ENCODE measurements around the gene DENND2A. TPM values are rescaled to one million over a fixed set of nuclear protein-coding genes. Genes with fewer than 3 reads are reported as not detected.

Gene DENND2A
- total and polyA plus RNA-seq, 10 donors, result 1.9 to 35.3 (median 14.9) TPM

DNA sequence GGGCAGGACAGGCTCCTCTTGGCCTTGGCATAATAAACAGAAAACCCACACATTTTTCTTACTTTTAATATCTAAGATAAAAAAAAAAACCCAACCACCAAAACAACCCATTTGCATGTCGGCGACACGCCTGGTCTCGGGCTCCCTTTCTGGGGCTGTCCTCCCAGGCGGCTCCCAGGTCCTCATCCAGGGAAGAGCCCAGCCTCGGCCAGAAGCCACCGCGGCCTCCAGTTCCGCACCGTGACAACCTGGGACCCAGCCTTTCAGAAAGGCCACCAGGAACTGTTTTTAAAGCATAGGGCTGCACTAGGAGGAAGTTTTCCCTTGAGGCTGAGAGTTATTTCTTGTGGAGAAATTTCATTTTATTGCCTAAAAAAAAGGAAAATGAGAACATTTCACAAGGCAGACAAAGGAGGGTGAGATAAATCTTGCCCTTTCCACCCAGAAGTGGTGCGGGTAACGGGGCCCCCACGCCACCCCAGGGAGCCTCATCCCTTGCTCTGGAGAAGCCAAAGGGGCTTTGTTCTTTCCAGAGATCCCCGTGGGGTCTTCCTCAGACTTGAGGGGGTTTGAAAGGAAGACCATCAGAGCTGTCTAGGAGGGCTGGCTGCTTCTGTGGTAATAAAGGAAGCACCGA is 122.1 kb downstream of the DENND2A start:
- intact Hi-C loops (cut with DNase I; ENCODE audit: low total_unique reads), result loop anchor here (2.0 kb wide), 1 partner anchor 134 kb away; no protein-coding TSS in a partner anchor
- Histone ChIP-seq H3K4me3 (no peak overlapping the region), H3K9me3 (no peaks in the 10 kb centered on the region), H3K36me3 (peaks cover 0 to 13% (median 0%) of the 10 kb centered on the region in 6 donors), H3K4me1 (peaks cover 0 to 18% (median 9%) of the 10 kb centered on the region in 6 donors), H3K27ac (peak overlapping the region in 6 of 8 donors; percentile 20 to 74 (median 54)), H3K27me3 (replicated peaks in 1 of 7) (peaks cover 0 to 10% (median 0%) of the 10 kb centered on the region in 7 donors)
- 83 to 88% (median 85%) methylated on average over 15 of the region's 15 CpGs for WGBS, 5 donors
- TF ChIP-seq POLR2A (IDR thresholded peaks at IDR 0.05) (no peak), POLR2AphosphoS5 (IDR thresholded peaks at IDR 0.05) (no peak)
- TF ChIP-seq, protein P1, sequence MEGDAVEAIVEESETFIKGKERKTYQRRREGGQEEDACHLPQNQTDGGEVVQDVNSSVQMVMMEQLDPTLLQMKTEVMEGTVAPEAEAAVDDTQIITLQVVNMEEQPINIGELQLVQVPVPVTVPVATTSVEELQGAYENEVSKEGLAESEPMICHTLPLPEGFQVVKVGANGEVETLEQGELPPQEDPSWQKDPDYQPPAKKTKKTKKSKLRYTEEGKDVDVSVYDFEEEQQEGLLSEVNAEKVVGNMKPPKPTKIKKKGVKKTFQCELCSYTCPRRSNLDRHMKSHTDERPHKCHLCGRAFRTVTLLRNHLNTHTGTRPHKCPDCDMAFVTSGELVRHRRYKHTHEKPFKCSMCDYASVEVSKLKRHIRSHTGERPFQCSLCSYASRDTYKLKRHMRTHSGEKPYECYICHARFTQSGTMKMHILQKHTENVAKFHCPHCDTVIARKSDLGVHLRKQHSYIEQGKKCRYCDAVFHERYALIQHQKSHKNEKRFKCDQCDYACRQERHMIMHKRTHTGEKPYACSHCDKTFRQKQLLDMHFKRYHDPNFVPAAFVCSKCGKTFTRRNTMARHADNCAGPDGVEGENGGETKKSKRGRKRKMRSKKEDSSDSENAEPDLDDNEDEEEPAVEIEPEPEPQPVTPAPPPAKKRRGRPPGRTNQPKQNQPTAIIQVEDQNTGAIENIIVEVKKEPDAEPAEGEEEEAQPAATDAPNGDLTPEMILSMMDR (IDR thresholded peaks at IDR 0.05 in 8 of 11, conservative IDR thresholded peaks at IDR 0.05 in 3 of 11), result no peak
- no peak for DNase-seq

DNA sequence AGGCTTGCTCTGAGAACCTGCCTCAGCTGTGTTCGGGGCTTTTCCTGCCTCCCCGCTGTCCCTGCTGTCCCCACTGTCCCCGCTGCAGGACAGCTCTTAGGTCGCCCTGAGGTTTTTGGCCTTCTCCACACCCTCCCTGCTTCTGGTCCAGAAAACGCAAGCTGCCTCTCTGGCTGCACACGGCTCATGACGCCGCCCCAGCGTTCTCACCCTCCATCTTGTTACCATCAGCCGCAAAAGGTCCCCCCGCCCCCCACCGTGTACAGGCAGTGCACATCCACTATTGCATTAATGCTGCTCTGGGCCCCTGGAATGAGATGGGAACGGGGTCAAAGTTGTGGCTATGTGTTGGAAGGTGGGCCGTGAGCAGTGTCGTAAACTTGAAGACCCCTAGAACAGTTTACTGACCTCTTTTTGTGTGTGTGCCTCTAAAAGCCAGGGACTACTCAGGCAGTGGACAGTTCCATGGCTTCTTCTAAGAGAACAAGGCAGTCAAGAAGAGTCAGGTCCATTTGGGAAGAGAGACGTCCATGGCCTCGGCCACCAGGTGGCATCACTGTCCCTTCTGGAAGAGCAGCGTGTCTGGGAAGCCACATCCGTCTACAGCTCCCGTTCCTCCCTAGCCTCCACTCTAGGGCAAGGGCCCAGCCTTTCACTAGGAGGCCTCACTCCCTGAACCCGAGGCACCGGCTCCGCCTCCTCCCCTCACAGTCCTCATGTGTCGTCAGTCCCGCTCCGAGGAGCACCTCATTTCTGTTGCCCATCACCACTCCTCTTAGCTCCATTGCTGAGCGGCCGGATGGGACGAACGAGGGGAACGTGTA is 122.9 kb downstream of the DENND2A start:
- Histone ChIP-seq H3K27ac (peak overlapping the region in 5 of 8 donors; percentile 4 to 74 (median 60)), H3K4me1 (peaks cover 0 to 18% (median 9%) of the 10 kb centered on the region in 6 donors), H3K36me3 (peaks cover 0 to 10% (median 0%) of the 10 kb centered on the region in 6 donors), H3K9me3 (no peaks in the 10 kb centered on the region), H3K27me3 (replicated peaks in 1 of 7) (peaks cover 0 to 10% (median 0%) of the 10 kb centered on the region in 7 donors), H3K4me3 (no peak overlapping the region)
- 52 to 58% (median 56%) methylated on average over 31 of the region's 31 CpGs for WGBS, 5 donors
- peak; percentile 90 for DNase-seq
- intact Hi-C loops (cut with DNase I; ENCODE audit: low total_unique reads), result loop anchor here (2.0 kb wide), 1 partner anchor 135 kb away; no protein-coding TSS in a partner anchor
- TF ChIP-seq POLR2A (IDR thresholded peaks at IDR 0.05) (no peak), POLR2AphosphoS5 (IDR thresholded peaks at IDR 0.05) (peak; percentile 58 to 72 (median 72))
- TF ChIP-seq, protein P1 (IDR thresholded peaks at IDR 0.05 in 8 of 11, conservative IDR thresholded peaks at IDR 0.05 in 3 of 11), result peak; percentile 42 to 87 (median 79)

DNA sequence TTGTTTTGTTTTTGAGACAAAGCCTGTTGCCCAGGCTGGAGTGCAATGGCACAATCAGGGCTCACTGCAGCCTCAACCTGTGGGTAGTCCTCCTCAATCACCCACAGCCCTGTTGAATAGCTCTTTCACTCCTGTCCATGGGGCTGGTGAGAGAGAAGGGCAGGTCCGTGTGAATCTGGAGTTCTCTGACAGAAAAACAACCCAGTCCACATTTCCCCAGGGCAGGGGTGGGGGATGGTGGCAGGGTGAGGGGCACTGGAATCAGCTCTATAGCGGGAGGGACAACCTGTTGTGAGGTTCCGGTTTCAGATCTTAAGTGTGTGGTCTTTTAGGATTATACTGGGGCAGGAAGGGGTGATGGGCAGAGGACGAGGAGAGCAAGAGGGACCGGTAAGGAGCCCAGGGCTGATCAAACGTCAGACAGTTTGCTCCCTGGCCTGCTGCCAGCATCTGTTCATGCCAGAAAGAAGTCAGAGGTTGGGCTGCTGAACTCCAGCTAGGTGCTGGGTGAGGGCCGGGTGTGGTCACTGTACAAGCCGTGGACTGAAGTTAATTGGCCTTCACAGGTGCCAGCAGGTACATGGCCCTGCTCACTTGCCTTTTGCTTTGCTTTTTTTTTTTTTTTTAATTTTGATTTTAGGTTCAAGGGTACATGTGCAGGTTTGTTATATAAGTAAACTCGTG is 128.2 kb downstream of the DENND2A start:
- no peaks in the 10 kb centered on the region for H3K9me3 ChIP-seq
- H3K4me3 ChIP-seq, result no peak overlapping the region
- no peak overlapping the region for H3K27ac ChIP-seq
- intact Hi-C loops (cut with DNase I; ENCODE audit: low total_unique reads), result no loop called here
- H3K36me3 ChIP-seq, result no peaks in the 10 kb centered on the region
- no peak for DNase-seq
- 44 to 57% (median 51%) methylated on average over 9 of the region's 9 CpGs for WGBS, 5 donors
- H3K4me1 ChIP-seq, result no peaks in the 10 kb centered on the region
- peaks cover 0 to 3% (median 0%) of the 10 kb centered on the region in 7 donors for H3K27me3 ChIP-seq (replicated peaks in 1 of 7)
- no peak for TF ChIP-seq POLR2AphosphoS5 (IDR thresholded peaks at IDR 0.05)
- TF ChIP-seq, protein P1 (IDR thresholded peaks at IDR 0.05 in 8 of 11, conservative IDR thresholded peaks at IDR 0.05 in 3 of 11), result no peak
- TF ChIP-seq POLR2A (IDR thresholded peaks at IDR 0.05), result no peak

Measured in spleen (tissue), 11 donors.